ENCODE measurements around the gene TNS2. TPM values are rescaled to one million over a fixed set of nuclear protein-coding genes. Genes with fewer than 3 reads are reported as not detected.

The TNS2 gene
- total and polyA plus RNA-seq, 2 of the 13 experiments (the other 11 are each of a cell fraction or from before 2014, with no cell fraction given): 8.9 to 20.4 TPM

- TF ChIP-seq, protein P1, sequence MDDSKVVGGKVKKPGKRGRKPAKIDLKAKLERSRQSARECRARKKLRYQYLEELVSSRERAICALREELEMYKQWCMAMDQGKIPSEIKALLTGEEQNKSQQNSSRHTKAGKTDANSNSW (CRISPR knock-in tag; IDR thresholded peaks at IDR 0.05; ENCODE audit: borderline replicate concordance): no peak
- TF ChIP-seq ZNF569 (CRISPR knock-in tag; IDR thresholded peaks at IDR 0.05; ENCODE audit: borderline replicate concordance) (no peak), ZKSCAN1 (IDR thresholded peaks at IDR 0.05; ENCODE audit: low read length) (no peak), ZNF670 (CRISPR knock-in tag; IDR thresholded peaks at IDR 0.05; ENCODE audit: borderline replicate concordance) (0 out of 2 replicates have a peak, but pooled peaks have one; percentile 70), SP2 (CRISPR knock-in tag; IDR thresholded peaks at IDR 0.05) (no peak), NR2F6 (IDR thresholded peaks at IDR 0.05) (peak; percentile 60), NR2F6 (CRISPR knock-in tag; IDR thresholded peaks at IDR 0.05) (no peak), RNF2 (conservative IDR thresholded peaks at IDR 0.05; ENCODE audit: low read depth) (no peak), MED8 (CRISPR knock-in tag; IDR thresholded peaks at IDR 0.05; ENCODE audit: insufficient replicate concordance) (peak; percentile 57), RFX3 (CRISPR knock-in tag; IDR thresholded peaks at IDR 0.05) (no peak), RARG (CRISPR knock-in tag; IDR thresholded peaks at IDR 0.05; ENCODE audit: low read depth) (no peak), ZC3H13 (CRISPR knock-in tag; IDR thresholded peaks at IDR 0.05) (peak; percentile 48; the same call in 1 of the 2 replicates), NFATC3 (CRISPR knock-in tag; IDR thresholded peaks at IDR 0.05) (0 out of 2 replicates have a peak, but pooled peaks have one; percentile 21), ZMYM4 (CRISPR knock-in tag; IDR thresholded peaks at IDR 0.05) (0 out of 2 replicates have a peak, but pooled peaks have one; percentile 28), ZNF33A (CRISPR knock-in tag; IDR thresholded peaks at IDR 0.05; ENCODE audit: borderline replicate concordance) (no peak), HIVEP1 (CRISPR knock-in tag; IDR thresholded peaks at IDR 0.05) (peak; percentile 63; the same call in 1 of the 2 replicates), SIN3A (IDR thresholded peaks at IDR 0.05; ENCODE audit: borderline replicate concordance, low read depth, low read length) (peak; percentile 72; the same call in 1 of the 2 replicates), ARID3A (IDR thresholded peaks at IDR 0.05; ENCODE audit: low read depth, low read length) (no peak), TBX3 (IDR thresholded peaks at IDR 0.05; ENCODE audit: borderline replicate concordance) (no peak), THAP11 (CRISPR knock-in tag; IDR thresholded peaks at IDR 0.05) (peak; percentile 45; the same call in 1 of the 2 replicates), ZNF263 (CRISPR knock-in tag; IDR thresholded peaks at IDR 0.05) (peak; percentile 15; the same call in 1 of the 2 replicates), PCBP1 (IDR thresholded peaks at IDR 0.05; ENCODE audit: borderline replicate concordance, low read depth, low read length) (no peak), ZNF605 (CRISPR knock-in tag; IDR thresholded peaks at IDR 0.05) (peak; percentile 68; the same call in 1 of the 2 replicates)
- TF ChIP-seq, protein P2, sequence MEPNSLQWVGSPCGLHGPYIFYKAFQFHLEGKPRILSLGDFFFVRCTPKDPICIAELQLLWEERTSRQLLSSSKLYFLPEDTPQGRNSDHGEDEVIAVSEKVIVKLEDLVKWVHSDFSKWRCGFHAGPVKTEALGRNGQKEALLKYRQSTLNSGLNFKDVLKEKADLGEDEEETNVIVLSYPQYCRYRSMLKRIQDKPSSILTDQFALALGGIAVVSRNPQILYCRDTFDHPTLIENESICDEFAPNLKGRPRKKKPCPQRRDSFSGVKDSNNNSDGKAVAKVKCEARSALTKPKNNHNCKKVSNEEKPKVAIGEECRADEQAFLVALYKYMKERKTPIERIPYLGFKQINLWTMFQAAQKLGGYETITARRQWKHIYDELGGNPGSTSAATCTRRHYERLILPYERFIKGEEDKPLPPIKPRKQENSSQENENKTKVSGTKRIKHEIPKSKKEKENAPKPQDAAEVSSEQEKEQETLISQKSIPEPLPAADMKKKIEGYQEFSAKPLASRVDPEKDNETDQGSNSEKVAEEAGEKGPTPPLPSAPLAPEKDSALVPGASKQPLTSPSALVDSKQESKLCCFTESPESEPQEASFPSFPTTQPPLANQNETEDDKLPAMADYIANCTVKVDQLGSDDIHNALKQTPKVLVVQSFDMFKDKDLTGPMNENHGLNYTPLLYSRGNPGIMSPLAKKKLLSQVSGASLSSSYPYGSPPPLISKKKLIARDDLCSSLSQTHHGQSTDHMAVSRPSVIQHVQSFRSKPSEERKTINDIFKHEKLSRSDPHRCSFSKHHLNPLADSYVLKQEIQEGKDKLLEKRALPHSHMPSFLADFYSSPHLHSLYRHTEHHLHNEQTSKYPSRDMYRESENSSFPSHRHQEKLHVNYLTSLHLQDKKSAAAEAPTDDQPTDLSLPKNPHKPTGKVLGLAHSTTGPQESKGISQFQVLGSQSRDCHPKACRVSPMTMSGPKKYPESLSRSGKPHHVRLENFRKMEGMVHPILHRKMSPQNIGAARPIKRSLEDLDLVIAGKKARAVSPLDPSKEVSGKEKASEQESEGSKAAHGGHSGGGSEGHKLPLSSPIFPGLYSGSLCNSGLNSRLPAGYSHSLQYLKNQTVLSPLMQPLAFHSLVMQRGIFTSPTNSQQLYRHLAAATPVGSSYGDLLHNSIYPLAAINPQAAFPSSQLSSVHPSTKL (CRISPR knock-in tag; IDR thresholded peaks at IDR 0.05): no peak; the same call in 1 of the 2 replicates
- TF ChIP-seq, protein P3, sequence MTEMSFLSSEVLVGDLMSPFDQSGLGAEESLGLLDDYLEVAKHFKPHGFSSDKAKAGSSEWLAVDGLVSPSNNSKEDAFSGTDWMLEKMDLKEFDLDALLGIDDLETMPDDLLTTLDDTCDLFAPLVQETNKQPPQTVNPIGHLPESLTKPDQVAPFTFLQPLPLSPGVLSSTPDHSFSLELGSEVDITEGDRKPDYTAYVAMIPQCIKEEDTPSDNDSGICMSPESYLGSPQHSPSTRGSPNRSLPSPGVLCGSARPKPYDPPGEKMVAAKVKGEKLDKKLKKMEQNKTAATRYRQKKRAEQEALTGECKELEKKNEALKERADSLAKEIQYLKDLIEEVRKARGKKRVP (CRISPR knock-in tag; IDR thresholded peaks at IDR 0.05): no peak
Measured at GRCh38 chr12:53049571-53050318, at the start of gene TNS2 (continued).

Data from HepG2 (cell line).